GM12878 (cell line): ENCODE data around the gene EEF2.

Experiments
- ATF2 ChIP-seq: IDR thresholded peaks from 2 replicates; pipeline ENCODE4 v1.6.1; 2012; ENCODE audit warnings: low read length, inconsistent platforms
- ATF7 ChIP-seq: fragments of 450-650 bp; IDR thresholded peaks from 2 replicates; pipeline ENCODE4 v1.6.1; 2016; ENCODE audit warnings: low read depth, mild to moderate bottlenecking
- CTCF ChIP-seq, 3 experiments: IDR thresholded peaks in 2 of 3; conservative IDR thresholded peaks in 1 of 3; 2 replicates each; pipeline ENCODE4 v1.5.1; 2011; ENCODE audit warnings: low read depth in 3 of 3, low read length in 3 of 3, mild to moderate bottlenecking in 3 of 3, control low read depth in 2 of 3, moderate library complexity in 2 of 3, inconsistent platforms in 1 of 3, mixed read lengths in 1 of 3; ENCODE audit not compliant: control insufficient read depth in 2 of 3, insufficient read depth in 1 of 3; ENCODE audit errors: extremely low read depth in 1 of 3
- EP300 ChIP-seq, 2 experiments: fragments of 150-350 bp in 1 of 2; IDR thresholded peaks; 2 replicates each; pipeline ENCODE4 v1.6.1; 2011 to 2012; ENCODE audit warnings: low read depth in 2 of 2, low read length in 2 of 2, borderline replicate concordance in 1 of 2, improper control_type of control experiment in 1 of 2, inconsistent platforms in 1 of 2; ENCODE audit not compliant: control insufficient read depth in 1 of 2
- ESRRA ChIP-seq: IDR thresholded peaks from 2 replicates; pipeline ENCODE4 v1.6.1; 2012; ENCODE audit warnings: mild to moderate bottlenecking, low read length, improper control_type of control experiment
- HDAC2 ChIP-seq: fragments of 200-600 bp; sonication (generic); IDR thresholded peaks from 2 replicates; pipeline ENCODE4 v1.6.1; 2017
- JUND ChIP-seq: IDR thresholded peaks from 2 replicates; pipeline ENCODE4 v1.6.1; 2012; ENCODE audit warnings: low read depth, mild to moderate bottlenecking, low read length, improper control_type of control experiment, moderate library complexity
- KAT2A ChIP-seq: conservative IDR thresholded peaks from 2 replicates; pipeline ENCODE4 v1.6.1; 2011; ENCODE audit warnings: low read depth, low read length; ENCODE audit not compliant: control insufficient read depth
- MXI1 ChIP-seq: fragments of 150-350 bp; IDR thresholded peaks from 2 replicates; pipeline ENCODE4 v1.6.1; 2011; ENCODE audit warnings: low read depth, mild to moderate bottlenecking, inconsistent platforms, low read length, improper control_type of control experiment
- POLR2A ChIP-seq: IDR thresholded peaks from 2 replicates; pipeline ENCODE4 v1.6.1; 2011; ENCODE audit warnings: low read depth, mild to moderate bottlenecking, low read length
- SP1 ChIP-seq: IDR thresholded peaks from one replicate; pipeline ENCODE4 v1.6.1; 2011; ENCODE audit warnings: low read depth, low read length
- SRF ChIP-seq, 2 experiments: IDR thresholded peaks; 2 replicates each; pipeline ENCODE4 v1.6.1; 2011; ENCODE audit warnings: low read depth in 2 of 2, low read length in 2 of 2, mild to moderate bottlenecking in 1 of 2, moderate library complexity in 1 of 2
- TAF1 ChIP-seq: IDR thresholded peaks from 2 replicates; pipeline ENCODE4 v1.6.1; 2011; ENCODE audit warnings: mild to moderate bottlenecking, low read depth, low read length, borderline replicate concordance
- ZNF274 ChIP-seq: IDR thresholded peaks from one replicate; pipeline ENCODE4 v1.8.0; 2011; ENCODE audit not compliant: insufficient read length, insufficient read depth

GRCh38 chr19:3932931-3933810, 52.1 kb downstream of the EEF2 start, which contains the start of gene NMRK2:
- no peak for TF ChIP-seq ATF7
- no peak for TF ChIP-seq SRF (IDR thresholded peaks at IDR 0.05; ENCODE audit: low read depth in 2 of 2, low read length in 2 of 2)
- no peak for TF ChIP-seq EP300 (IDR thresholded peaks at IDR 0.05; ENCODE audit: borderline replicate concordance in 1 of 2, control insufficient read depth in 1 of 2, low read depth in 2 of 2, low read length in 2 of 2)
- no peak for TF ChIP-seq SP1
- TF ChIP-seq JUND = no peak
- TF ChIP-seq POLR2A = no peak
- TF ChIP-seq CTCF (IDR thresholded peaks at IDR 0.05 in 2 of 3, conservative IDR thresholded peaks at IDR 0.05 in 1 of 3; ENCODE audit: control insufficient read depth in 2 of 3, extremely low read depth in 1 of 3, insufficient read depth in 1 of 3, low read depth in 3 of 3, low read length in 3 of 3) = no peak
- TF ChIP-seq KAT2A = no peak
- TF ChIP-seq MXI1 = no peak
- no peak for TF ChIP-seq ZNF274
- no peak for TF ChIP-seq HDAC2
- TF ChIP-seq TAF1 = no peak
- TF ChIP-seq ESRRA = no peak
- TF ChIP-seq ATF2 = no peak
